Measurements from ENCODE around the gene CADM2. TPM values are rescaled to one million over a fixed set of nuclear protein-coding genes. Genes with fewer than 3 reads are reported as not detected.

CADM2 gene
- total RNA-seq, 1 experiment from 2014 or later, result 0.64 TPM

DNA sequence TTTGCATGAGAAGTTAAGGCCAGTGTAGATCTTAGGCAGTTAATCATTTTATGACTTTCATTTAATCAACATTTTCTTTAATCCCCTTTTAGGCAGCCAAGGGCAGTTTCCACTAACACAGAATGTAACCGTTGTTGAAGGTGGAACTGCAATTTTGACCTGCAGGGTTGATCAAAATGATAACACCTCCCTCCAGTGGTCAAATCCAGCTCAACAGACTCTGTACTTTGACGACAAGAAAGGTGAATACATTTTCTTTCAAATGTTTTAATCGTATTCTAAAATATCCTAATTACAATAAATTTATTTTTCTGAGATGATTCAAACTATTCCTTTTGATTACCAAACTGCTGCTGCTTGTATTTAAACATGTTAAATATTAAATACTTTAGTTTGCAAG is 843.2 kb downstream of the CADM2 start:
- in situ Hi-C loops (cut with HindIII; ENCODE audit: low pct_unique_long_range_greater_than_20kb, low sequenced_read_pairs) (no loop called here), intact Hi-C loops (cut with micrococcal nuclease; ENCODE audit: unreplicated experiment) (no loop called here)
- no peak for ATAC-seq
- POLR2A ChIA-PET, result no interaction called here
- Histone ChIP-seq H3K27me3 (ENCODE audit: control insufficient read depth, insufficient read depth, low read length) (no peaks in the 10 kb centered on the region), H3K9me3 (ENCODE audit: control insufficient read depth, insufficient read depth, low read depth, low read length) (no peaks in the 10 kb centered on the region), H3K27ac (ENCODE audit: low read length) (no peak overlapping the region), H3K36me3 (ENCODE audit: control insufficient read depth, insufficient read depth, low read length) (no peaks in the 10 kb centered on the region), H3K4me1 (ENCODE audit: control insufficient read depth, insufficient read depth, low read length) (no peaks in the 10 kb centered on the region), H3K4me3 (ENCODE audit: low read depth in 2 of 2, low read length in 2 of 2) (no peak overlapping the region)
- no TSS peak for BruUV-seq (replicated peaks)
- DNase-seq (ENCODE audit: low read depth, low spot score), result no peak
- CTCF ChIA-PET, result no interaction called here
- no peak for TF ChIP-seq POLR2AphosphoS5 (IDR thresholded peaks at IDR 0.05; ENCODE audit: low read depth, low read length)
- TF ChIP-seq, protein P1, sequence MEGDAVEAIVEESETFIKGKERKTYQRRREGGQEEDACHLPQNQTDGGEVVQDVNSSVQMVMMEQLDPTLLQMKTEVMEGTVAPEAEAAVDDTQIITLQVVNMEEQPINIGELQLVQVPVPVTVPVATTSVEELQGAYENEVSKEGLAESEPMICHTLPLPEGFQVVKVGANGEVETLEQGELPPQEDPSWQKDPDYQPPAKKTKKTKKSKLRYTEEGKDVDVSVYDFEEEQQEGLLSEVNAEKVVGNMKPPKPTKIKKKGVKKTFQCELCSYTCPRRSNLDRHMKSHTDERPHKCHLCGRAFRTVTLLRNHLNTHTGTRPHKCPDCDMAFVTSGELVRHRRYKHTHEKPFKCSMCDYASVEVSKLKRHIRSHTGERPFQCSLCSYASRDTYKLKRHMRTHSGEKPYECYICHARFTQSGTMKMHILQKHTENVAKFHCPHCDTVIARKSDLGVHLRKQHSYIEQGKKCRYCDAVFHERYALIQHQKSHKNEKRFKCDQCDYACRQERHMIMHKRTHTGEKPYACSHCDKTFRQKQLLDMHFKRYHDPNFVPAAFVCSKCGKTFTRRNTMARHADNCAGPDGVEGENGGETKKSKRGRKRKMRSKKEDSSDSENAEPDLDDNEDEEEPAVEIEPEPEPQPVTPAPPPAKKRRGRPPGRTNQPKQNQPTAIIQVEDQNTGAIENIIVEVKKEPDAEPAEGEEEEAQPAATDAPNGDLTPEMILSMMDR (IDR thresholded peaks at IDR 0.05), result peak; percentile 39; the same call in 1 of the 2 replicates

GRCh38 chr3:85808755-85809154 is 850.0 kb downstream of the CADM2 start:
- intact Hi-C loops (cut with micrococcal nuclease; ENCODE audit: unreplicated experiment), result no loop called here
- Histone ChIP-seq H3K9me3 (ENCODE audit: control insufficient read depth, insufficient read depth, low read depth, low read length) (no peaks in the 10 kb centered on the region), H3K4me1 (ENCODE audit: control insufficient read depth, insufficient read depth, low read length) (no peaks in the 10 kb centered on the region), H3K4me3 (ENCODE audit: low read depth in 2 of 2, low read length in 2 of 2) (no peak overlapping the region), H3K36me3 (ENCODE audit: control insufficient read depth, insufficient read depth, low read length) (no peaks in the 10 kb centered on the region), H3K27me3 (ENCODE audit: control insufficient read depth, insufficient read depth, low read length) (no peaks in the 10 kb centered on the region), H3K27ac (ENCODE audit: low read length) (no peak overlapping the region)
- DNase-seq (ENCODE audit: low read depth, low spot score) (no peak), ATAC-seq (no peak)
- CTCF ChIA-PET, result no interaction called here
- TF ChIP-seq, protein P1 (IDR thresholded peaks at IDR 0.05), result no peak
- TF ChIP-seq POLR2AphosphoS5 (IDR thresholded peaks at IDR 0.05; ENCODE audit: low read depth, low read length) (no peak), TCF7L2 (IDR thresholded peaks at IDR 0.05; ENCODE audit: low read depth, low read length) (no peak), SIN3A (IDR thresholded peaks at IDR 0.05; ENCODE audit: borderline replicate concordance, insufficient read depth, low read depth, low read length) (no peak)
- TF ChIP-seq, protein P2, sequence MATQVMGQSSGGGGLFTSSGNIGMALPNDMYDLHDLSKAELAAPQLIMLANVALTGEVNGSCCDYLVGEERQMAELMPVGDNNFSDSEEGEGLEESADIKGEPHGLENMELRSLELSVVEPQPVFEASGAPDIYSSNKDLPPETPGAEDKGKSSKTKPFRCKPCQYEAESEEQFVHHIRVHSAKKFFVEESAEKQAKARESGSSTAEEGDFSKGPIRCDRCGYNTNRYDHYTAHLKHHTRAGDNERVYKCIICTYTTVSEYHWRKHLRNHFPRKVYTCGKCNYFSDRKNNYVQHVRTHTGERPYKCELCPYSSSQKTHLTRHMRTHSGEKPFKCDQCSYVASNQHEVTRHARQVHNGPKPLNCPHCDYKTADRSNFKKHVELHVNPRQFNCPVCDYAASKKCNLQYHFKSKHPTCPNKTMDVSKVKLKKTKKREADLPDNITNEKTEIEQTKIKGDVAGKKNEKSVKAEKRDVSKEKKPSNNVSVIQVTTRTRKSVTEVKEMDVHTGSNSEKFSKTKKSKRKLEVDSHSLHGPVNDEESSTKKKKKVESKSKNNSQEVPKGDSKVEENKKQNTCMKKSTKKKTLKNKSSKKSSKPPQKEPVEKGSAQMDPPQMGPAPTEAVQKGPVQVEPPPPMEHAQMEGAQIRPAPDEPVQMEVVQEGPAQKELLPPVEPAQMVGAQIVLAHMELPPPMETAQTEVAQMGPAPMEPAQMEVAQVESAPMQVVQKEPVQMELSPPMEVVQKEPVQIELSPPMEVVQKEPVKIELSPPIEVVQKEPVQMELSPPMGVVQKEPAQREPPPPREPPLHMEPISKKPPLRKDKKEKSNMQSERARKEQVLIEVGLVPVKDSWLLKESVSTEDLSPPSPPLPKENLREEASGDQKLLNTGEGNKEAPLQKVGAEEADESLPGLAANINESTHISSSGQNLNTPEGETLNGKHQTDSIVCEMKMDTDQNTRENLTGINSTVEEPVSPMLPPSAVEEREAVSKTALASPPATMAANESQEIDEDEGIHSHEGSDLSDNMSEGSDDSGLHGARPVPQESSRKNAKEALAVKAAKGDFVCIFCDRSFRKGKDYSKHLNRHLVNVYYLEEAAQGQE (IDR thresholded peaks at IDR 0.05; ENCODE audit: insufficient read depth in 1 of 2, low read depth in 2 of 2, low read length in 1 of 2), result no peak
- POLR2A ChIA-PET, result no interaction called here
- in situ Hi-C loops (cut with HindIII; ENCODE audit: low pct_unique_long_range_greater_than_20kb, low sequenced_read_pairs), result no loop called here
- no TSS peak for BruUV-seq (replicated peaks)
